ENCODE results near the gene PPA2.
"Not testable (repeated sequence)": the region's sequence is repeated elsewhere in the genome, so short reads cannot be mapped to it uniquely, and the experiment has no call there.

The PPA2 gene

DNA sequence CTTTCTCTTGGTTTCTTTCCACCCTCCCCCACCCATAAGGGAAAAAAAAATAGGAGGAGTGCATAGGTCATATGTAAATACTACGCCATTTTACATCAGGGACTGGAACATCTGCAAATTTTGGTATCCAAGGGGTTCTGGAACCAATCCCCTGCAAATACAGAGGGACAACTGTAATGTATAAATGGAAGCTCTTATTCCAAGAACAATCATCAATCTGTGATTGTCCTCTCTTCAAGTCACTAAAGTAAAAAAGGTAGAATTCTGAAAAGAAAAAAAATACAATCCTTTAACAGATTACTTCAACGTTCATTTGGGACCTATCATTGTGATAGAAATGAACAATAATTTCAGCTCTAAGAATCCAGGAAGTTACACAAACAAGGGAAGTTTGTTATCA is 13.6 kb downstream of the PPA2 start:
- DNase-seq (ENCODE audit: low read depth in 1 of 2, low spot score in 1 of 2), result no peak

DNA sequence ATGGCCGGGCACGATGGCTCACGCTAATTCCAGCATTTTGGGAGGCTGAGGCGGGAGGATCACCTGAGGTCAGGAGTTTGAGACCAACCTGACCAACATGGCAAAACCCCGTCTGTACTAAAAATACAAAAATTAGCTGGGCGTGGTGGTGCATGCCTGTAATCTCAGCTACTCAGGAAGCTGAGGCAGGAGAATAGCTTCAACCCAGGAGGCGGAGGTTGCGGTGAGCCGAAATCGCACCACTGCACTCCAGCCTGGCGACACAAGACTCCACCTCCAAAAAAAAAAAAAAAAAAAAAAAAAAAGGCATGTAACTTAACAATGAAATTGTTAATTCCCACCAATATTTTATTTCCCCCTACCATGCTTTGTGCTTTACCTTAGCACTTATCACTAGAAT is 15.3 kb downstream of the PPA2 start:
- DNase-seq (ENCODE audit: low read depth in 1 of 2, low spot score in 1 of 2), result not testable (repeated sequence)

DNA sequence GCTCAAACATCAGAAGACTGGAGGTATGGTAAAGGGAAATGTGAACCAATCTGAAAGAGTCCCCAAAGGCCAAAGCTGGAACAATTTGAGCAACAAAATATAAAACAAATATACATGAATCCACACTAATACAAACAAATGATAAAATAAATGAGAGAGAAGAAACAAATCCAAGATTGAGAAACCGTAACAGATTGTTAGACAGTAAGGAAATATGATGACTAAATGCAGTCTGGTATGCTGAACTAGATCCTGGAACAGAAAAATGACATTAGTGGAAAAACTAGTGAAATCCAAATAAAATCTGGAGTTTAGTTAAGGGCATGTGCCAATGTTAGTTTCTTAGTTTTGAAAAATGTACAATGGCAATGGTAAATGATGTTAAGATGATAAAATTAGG is 15.9 kb downstream of the PPA2 start:
- DNase-seq (ENCODE audit: low read depth in 1 of 2, low spot score in 1 of 2), result no peak

DNA sequence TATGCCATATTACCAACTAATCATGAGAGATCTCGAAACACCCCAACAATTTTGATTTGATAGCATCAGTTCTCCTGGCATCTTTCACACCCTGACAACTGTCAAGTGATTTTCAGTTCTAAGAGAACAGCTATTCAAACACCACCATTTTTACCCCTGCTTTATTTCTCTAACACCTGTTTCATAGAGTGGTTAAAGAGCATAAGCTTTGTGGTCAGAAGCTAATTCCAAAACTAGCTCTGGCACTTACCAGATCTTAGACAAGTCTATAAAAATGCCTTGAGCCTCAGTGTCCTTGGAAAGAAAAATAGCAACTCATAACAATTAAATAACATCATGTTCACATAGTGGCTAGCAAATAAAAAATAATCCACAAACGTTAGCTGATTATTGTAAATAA is 17.9 kb downstream of the PPA2 start:
- no peak for DNase-seq (ENCODE audit: low read depth in 1 of 2, low spot score in 1 of 2)

DNA sequence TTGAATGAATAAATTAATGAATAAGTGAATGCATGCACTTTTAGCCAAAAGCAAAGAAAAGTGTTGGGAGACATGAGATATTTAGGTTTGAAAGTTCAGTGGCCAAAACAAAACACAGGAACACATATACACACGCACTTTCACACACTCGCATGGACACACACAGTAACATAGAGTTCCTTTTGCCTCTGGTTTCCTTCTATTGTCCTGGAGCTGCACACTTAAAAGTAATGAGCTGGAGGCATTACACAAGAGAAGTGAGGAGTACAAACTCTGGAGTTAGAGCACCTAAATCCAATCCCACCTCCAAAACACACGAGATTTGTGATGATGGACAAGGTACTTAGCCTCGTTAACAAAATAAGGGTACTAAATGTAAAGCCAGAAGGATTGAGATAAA is 18.7 kb downstream of the PPA2 start:
- no peak for DNase-seq (ENCODE audit: low read depth in 1 of 2, low spot score in 1 of 2)

DNA sequence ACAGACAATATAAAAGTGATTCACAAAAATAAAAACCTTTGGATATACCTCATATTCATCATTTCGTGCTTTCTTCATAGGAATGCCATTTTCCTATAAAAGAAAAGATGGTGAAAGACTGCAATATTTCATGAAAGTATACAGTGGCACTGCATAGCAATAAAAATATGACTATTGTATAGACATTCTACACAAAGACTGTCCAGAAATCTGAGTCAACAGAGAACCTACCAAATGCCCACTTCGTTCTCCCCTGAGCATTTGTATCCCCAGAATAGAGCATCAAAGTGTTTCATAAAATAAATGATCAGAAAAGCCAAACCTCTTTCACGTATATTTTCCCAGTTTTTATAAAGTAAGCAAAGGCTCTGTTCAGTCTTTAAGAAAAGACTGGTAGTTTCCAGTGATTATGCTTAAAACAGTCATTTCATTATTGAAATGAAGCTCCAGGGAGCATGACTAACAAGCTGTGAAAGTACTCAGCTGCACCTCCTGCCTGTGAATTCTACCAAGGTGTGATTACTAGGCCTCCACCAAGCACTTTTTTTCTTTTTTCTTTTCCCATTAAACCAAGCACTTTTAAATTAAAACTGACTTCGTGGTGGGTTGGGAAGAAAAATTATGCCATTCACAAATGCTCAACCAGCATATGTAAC is 20.2 kb downstream of the PPA2 start:
- no peak for DNase-seq (ENCODE audit: low read depth in 1 of 2, low spot score in 1 of 2)

DNA sequence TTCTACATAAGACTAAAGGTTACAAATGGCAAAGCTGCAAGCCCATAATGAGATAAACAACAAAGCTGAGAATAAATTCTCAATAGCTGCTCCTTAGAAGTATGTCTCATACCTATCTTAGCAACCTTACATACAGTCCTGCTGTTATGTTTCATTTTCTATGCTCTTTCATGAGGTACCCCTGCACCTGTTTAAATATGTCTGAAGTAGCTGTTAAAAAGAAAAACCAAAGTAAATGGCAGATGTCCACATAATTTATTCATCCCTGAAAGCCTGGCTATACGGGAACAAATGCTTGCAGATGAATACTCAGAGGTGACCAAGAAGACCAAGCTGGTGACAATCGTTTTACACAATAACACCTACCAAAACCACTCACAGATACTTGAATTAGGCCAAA is 22.5 kb downstream of the PPA2 start:
- DNase-seq (ENCODE audit: low read depth in 1 of 2, low spot score in 1 of 2), result no peak

DNA sequence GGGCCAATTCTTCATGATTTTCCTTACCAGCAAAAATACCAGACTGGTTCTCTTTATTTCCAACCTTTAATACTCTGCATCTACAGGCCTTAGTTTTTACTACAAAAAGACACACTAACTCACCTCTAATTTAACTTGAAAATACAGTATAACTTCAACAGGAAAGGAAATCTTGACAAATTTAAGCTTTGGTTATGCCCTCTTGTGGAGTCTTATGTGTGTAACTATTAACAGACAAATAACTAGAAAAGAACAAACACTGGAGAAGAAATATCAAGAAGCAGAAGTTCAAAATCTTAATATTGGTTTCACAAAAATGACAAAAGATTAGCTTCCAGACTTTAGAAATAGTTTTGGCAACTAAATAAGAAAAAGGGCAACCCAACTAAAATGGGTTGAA is 33.0 kb downstream of the PPA2 start:
- DNase-seq (ENCODE audit: low read depth in 1 of 2, low spot score in 1 of 2), result no peak

DNA sequence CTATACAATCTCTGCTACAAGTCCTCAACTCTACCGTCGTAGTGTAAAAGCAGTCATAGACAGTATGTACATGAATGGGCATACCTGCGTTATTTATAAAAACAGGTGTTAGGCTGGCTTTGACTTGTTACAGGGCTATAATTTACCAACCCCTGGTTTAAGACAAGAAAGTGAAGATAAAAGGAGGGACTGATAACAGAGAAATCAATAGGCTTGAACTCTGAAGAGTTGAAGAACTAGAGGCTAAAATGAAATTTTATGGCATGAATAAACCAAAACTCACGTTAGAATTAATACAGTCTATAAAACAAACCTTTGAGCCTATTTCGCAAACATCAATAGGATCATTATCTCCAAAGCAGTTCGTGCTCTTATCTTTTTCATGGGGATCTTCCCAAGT is 36.2 kb downstream of the PPA2 start:
- no peak for DNase-seq (ENCODE audit: low read depth in 1 of 2, low spot score in 1 of 2)

DNA sequence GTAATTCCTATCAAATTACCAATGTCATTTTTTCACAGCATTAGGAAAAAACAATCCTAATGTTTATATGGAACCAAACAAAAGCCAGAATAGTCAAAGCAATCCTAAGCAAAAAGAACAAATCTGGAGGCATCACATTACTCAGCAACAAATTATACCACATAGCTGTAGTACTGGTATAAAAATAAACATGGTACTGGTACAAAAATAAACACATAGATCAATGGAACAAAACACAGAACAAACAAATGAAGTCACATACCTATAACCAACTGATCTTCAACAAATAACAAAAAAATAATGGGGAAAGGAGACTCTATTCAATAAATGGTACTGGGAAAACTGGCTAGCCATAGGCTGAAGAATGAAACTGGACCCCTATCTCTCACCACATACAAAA is 37.4 kb downstream of the PPA2 start:
- DNase-seq (ENCODE audit: low read depth in 1 of 2, low spot score in 1 of 2), result no peak

DNA sequence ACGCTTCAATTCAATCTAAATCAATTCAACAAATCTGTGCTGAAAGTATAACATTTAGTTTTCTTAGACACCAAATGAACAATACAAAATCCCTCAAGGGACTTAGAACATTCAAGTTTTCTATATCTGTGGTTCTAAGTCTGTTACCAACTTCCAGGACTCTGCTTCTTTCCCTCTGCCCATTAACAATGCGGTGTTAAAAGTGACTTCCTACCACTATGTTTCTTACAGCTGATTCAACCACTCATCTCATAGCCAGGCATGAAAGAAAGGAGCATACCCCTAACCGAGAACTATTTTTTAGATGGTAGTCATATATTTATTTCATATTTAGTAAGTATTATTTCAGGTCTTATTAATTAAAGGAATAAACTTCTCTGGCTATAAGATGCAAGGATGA is 38.9 kb downstream of the PPA2 start:
- no peak for DNase-seq (ENCODE audit: low read depth in 1 of 2, low spot score in 1 of 2)

DNA sequence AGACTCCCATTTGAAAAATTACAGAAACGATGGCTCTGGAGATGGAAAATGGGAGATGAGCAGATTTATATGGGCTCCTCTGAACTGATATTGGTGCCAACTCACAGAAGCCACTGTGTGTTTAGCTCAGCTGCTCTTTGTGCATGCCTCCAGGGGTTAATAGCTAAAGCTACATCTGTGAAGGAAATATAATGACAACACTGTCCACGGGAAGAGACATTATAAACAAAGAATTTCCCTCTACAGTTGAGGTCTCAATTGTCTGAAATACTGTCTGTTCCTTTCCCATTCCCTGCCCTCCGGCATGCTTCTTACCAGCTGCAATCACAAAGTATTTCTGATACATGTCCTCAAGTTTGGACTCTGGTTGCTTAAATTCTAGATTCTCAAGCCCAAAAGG is 40.4 kb downstream of the PPA2 start:
- DNase-seq (ENCODE audit: low read depth in 1 of 2, low spot score in 1 of 2), result no peak

DNA sequence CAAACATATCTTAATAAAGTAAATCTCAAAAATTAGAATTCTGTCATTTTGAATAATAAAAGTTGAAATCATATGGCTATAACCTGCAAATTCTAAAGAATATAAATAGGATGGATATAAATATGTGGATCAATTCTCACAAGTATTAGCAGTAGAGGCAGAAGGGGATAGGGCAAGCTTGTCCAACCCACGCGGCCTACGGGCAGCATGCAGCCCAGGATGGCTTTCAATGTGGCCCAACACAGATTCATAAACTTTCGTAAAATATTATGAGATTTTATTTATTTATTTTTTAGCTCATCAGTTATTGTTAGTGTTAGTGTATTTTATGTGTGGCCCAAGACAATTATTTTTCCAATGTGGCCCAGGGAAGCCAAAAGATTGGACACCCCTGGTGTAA is 41.4 kb downstream of the PPA2 start:
- DNase-seq (ENCODE audit: low read depth in 1 of 2, low spot score in 1 of 2), result no peak

DNA sequence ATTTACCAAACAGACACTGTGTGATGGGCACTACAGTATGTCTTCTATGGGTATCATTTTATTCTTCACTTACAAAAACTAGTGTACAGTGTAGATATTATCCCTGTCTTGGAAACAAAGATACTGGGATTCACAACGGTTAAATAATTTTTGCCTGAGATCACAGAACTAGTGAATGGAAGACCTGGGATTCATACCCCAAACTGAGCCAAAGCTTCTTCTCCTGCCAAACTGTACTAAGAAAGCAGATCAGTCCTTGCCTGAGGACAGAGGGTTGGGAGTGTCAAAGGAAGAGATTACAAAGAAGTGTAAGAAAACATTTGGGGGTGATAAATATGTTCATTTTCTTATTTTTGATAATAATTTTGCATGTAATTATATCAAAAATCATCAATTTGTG is 43.1 kb downstream of the PPA2 start:
- DNase-seq (ENCODE audit: low read depth in 1 of 2, low spot score in 1 of 2), result no peak

DNA sequence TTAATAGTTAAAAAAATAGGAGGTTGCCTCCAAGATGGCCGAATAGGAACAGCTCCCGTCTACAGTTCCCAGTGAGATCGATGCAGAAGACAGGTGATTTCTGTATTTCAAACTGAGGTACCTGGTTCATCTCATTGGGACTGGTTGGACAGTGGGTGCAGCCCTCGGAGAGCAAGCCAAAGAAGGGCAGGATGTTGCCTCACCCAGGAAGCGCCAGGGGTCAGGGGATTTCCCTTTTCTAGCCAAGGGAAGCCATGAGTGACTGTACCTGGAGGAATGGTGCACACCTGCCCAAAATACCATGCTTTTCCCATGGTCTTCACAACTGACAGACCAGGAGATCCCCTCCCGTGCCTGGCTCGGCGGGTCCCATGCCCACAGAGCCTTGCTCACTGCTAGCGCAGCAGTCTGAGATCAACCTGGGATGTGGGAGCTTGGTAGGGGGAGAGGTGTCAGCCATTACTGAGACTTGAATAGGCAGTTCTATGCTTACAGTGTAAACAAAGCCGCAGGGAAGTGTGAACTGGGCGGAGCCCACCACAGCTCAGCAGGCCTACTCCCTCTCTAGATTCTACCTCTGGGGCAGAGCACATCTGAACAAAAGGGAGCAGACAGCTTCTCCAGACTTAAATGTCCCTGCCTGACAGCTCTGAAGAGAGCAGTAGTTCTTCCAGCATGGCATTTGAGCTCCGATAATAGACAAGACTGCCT is 47.5 kb downstream of the PPA2 start:
- no peak for DNase-seq (ENCODE audit: low read depth in 1 of 2, low spot score in 1 of 2)

DNA sequence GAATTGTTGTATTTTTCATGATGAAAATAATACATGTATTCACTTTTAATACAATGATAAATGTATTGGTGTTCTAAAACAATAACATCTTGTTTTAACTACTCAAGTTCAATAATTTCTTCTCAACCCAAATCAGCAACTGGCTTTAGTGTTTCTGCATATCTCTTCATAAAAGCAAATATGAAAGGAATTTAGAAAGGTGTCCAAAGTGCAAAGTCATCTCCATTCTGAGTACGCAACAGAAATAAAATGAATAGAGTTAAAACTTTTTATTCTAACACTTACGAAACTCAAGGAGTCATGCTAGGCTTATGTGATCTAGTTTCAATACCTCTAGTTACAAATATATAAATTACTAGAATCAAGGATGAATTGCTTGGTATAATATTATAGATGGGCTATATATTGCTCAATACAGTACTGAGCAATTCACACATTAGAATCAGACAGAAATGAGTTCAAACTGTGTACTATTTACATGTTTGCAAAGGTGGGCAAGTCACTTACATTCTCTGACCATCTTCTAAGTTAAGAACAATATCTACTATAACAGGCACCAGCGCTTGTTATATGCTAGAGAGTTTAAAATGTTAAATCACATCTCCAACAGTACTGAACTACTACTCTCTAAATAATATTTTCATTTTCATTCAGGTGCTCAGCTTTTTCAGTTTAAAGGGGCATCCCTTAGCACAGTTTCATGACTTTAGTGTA is 51.5 kb downstream of the PPA2 start:
- DNase-seq (ENCODE audit: low read depth in 1 of 2, low spot score in 1 of 2), result no peak

DNA sequence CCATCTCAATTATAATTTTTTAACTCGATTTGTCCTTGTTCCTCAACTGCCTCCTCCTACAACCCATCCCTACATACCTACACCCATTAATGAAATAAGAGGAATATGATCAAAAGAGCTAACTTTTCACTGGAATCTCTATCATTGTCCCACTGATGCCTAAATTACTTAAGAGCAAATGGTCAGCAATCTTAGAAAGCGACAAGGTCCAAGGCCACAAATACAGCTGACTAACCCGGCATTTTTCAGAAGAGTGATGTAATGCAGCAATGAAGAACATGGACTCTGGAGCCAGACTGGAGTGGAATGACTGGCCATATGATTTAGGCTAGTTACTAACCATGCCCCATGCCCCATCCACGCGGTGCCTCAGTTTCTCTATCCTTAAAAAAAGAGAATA is 56.2 kb downstream of the PPA2 start:
- no peak for DNase-seq (ENCODE audit: low read depth in 1 of 2, low spot score in 1 of 2)

DNA sequence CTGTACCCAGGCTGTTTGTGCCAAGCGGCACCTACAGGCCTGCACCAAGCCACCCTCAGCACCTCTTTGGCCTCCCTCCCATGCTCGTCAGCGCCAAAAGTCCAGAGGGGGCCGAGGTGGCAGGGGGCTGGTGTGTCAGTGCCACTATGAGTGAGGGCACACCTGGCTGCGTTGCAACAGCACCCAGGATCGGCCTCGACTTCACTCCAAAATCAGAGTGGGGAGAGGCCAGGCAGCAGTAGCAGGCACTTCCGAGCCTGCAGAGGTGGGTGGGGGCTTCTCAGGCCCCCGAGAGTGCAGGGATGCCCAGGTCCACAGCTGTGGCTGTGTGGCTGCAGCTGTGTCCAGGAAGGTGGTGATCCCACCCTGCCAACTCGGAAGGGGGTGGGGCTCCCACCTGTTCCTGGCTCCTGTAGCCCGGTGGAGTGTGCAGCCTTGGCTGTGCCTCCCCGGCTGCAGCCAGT is 58.5 kb downstream of the PPA2 start:
- no peak for DNase-seq (ENCODE audit: low read depth in 1 of 2, low spot score in 1 of 2)

DNA sequence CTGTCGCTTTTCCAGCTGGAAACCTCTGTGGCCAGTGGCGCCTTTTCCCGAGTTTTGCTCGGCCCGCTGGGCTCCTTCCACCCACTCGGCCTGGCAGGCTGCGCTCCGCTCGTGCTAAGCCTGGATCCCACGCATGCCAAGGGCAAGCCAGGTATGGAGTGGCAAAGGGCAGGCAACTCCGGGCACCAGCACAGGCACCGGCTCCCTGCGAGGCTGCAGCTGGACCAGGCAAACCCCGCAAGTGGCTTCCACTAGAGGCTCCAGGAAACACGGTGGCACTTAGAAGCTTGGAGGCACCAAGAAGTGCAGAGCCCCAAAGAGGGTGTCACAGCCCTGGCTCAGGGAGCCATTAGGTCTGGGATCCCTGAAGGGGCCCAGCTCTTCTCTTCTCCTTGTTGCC is 59.5 kb downstream of the PPA2 start:
- DNase-seq (ENCODE audit: low read depth in 1 of 2, low spot score in 1 of 2), result no peak

DNA sequence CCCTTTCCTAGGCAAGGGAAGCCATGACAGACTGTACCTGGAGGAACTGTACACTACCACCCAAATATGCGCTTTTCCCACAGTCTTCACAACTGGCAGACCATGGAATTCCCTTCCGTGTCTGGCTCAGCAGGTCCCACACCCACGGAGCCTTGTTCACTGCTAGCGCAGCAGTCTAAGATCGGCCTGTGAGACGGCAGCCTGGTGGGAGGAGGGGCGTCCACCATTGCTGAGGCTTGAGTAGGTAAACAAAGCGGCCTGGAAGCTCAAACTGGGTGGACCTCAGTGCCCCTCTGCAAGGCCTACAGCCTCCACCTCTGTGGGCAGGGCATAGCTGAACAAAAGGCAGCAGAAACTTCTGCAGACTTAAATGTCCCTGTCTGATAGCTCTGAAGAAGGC is 64.7 kb downstream of the PPA2 start:
- not testable (repeated sequence) for DNase-seq (ENCODE audit: low read depth in 1 of 2, low spot score in 1 of 2)

DNA sequence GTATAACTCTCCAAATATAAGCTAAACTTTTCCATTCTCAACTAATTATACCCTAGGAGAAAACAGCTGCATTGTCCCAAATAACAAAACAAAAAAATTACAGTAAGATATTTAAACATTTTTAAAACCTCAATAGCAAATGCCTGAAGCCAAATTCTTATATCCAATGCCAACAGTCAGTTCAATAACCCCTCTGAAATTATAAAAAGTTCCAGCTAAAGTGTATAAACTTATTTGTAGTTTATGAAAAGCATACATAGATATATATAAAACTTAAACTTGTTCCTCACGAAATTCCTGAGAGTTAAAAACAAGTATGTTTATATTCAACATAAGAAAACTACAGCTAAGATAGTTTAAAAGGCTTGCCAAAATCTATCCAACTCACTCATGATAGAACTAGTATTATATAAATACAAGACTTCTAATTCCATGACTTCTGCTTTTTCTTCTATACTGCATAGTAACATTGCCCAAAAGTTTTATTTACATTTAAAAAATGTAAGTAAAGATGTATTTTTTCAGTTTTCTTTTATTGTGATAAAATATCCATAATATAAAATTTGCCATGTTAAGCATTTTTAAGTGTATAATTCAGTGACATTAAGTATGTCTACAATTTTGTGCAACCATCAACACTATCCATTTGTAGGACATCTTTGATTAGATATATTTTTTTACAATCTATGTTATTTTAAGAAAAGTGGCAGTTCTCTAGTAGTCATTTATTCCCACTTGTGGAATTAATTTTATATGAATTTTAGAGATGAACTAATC is 72.8 kb downstream of the PPA2 start:
- DNase-seq (ENCODE audit: low read depth in 1 of 2, low spot score in 1 of 2), result no peak
